Activated CD8-positive, alpha-beta memory T cell treated with anti-CD3 and anti-CD28 coated beads, Interleukin-2, amount 50 U/mL, for 48 hours (primary cell): ENCODE results near the gene SLC49A4.
"Not testable (repeated sequence)": the region's sequence is repeated elsewhere in the genome, so short reads cannot be mapped to it uniquely, and the experiment has no call there.

ENCODE experiments used
- DNase-seq: peaks from one replicate; pipeline ENCODE4 v3.0.0-alpha.2; 2020

The SLC49A4 gene

GRCh38 chr3:122794779-122795673, at the start of gene SLC49A4:
Gene SLC49A4, plus strand, starts transcription at chr3:122795069. Its CDS starts 124 bp downstream, at chr3:122795193.
- peak; percentile 84 for DNase-seq

GRCh38 chr3:122745369-122746021, 49.4 kb upstream of the SLC49A4 start:
- no peak for DNase-seq

- DNase-seq = not testable (repeated sequence)
Measured at GRCh38 chr3:122747295-122747694, 47.6 kb upstream of the SLC49A4 start.

- no peak for DNase-seq
Measured at GRCh38 chr3:122748347-122748746, 46.5 kb upstream of the SLC49A4 start.

GRCh38 chr3:122754929-122755328, 39.9 kb upstream of the SLC49A4 start:
- no peak for DNase-seq

GRCh38 chr3:122755491-122755890, 39.4 kb upstream of the SLC49A4 start:
- DNase-seq = no peak

- no peak for DNase-seq
Measured at GRCh38 chr3:122758877-122759560, 35.9 kb upstream of the SLC49A4 start.

GRCh38 chr3:122760453-122761271, 34.2 kb upstream of the SLC49A4 start:
- DNase-seq = no peak

GRCh38 chr3:122766430-122766829, 28.4 kb upstream of the SLC49A4 start:
- DNase-seq = no peak

- DNase-seq = no peak
Measured at GRCh38 chr3:122767540-122768372, 27.1 kb upstream of the SLC49A4 start.

- DNase-seq = no peak
Measured at GRCh38 chr3:122770521-122771202, 24.2 kb upstream of the SLC49A4 start.

GRCh38 chr3:122772827-122773226, 22.0 kb upstream of the SLC49A4 start:
- DNase-seq = no peak

GRCh38 chr3:122773944-122774509, 20.8 kb upstream of the SLC49A4 start:
- DNase-seq = no peak

- DNase-seq = no peak
Measured at GRCh38 chr3:122774564-122774963, 20.3 kb upstream of the SLC49A4 start.

GRCh38 chr3:122776675-122777468, 18.0 kb upstream of the SLC49A4 start:
- DNase-seq = no peak

GRCh38 chr3:122777563-122777962, 17.3 kb upstream of the SLC49A4 start:
- DNase-seq = no peak

GRCh38 chr3:122782804-122783203, 12.1 kb upstream of the SLC49A4 start:
- no peak for DNase-seq

- no peak for DNase-seq
Measured at GRCh38 chr3:122784436-122784835, 10.4 kb upstream of the SLC49A4 start.

GRCh38 chr3:122785231-122785630, 9.6 kb upstream of the SLC49A4 start:
- no peak for DNase-seq

GRCh38 chr3:122786066-122786465, 8.8 kb upstream of the SLC49A4 start:
- DNase-seq = no peak
